K562 (cell line): ENCODE measurements around the gene TMED10. TPM values are rescaled to one million over a fixed set of nuclear protein-coding genes. Genes with fewer than 3 reads are reported as not detected.

Experiments used
- BRF1 ChIP-seq: IDR thresholded peaks from 3 replicates; pipeline ENCODE4 v1.6.1; 2011; ENCODE audit warnings: borderline replicate concordance, mild to moderate bottlenecking; ENCODE audit not compliant: insufficient read length; ENCODE audit errors: extremely low read depth
- CHD7 ChIP-seq: fragments of 200-600 bp; sonication (generic); IDR thresholded peaks from one replicate; pipeline ENCODE4 v1.6.1; 2012; ENCODE audit warnings: mild to moderate bottlenecking, low read depth, low read length, inconsistent platforms
- HDAC2 ChIP-seq: fragments of 450-650 bp; IDR thresholded peaks from 2 replicates; pipeline ENCODE4 v1.6.1; 2016; ENCODE audit warnings: mild to moderate bottlenecking
- JUND ChIP-seq, 2 experiments: IDR thresholded peaks; 2 replicates in 1 of 2; 3 replicates in 1 of 2; pipeline ENCODE4 v1.6.1; 2011; ENCODE audit warnings: borderline replicate concordance in 2 of 2, low read depth in 2 of 2, low read length in 2 of 2, improper control_type of control experiment in 1 of 2, missing biosample characterization in 1 of 2, missing genetic modification characterization in 1 of 2, missing genetic modification reagents in 1 of 2
- TARDBP ChIP-seq: fragments of 450-650 bp; IDR thresholded peaks from 2 replicates; pipeline ENCODE4 v1.6.1; 2016
- polyA plus RNA-seq, 8 experiments: library from polyadenylated mRNA; depleted of rRNA in 4 of 8; stranded (reverse) in 5 of 8; unstranded in 3 of 8; fragments of >200 nt; fragmentation: Nextera tagmentation in 2 of 8; fragmentation: Illumina TruSeq in 1 of 8; extraction: Ambion mirVana in 2 of 8; extraction: Trizol in 1 of 8; gene quantifications; 2 replicates each; pipeline versions ENCODE4 v1.2.1 to v1.2.3, GENCODE V29; 2011 to 2014; ENCODE audit warnings: inconsistent platforms in 1 of 8, missing spikeins in 1 of 8
- total RNA-seq, 7 experiments: library from RNA; depleted of rRNA in 6 of 7; stranded (reverse); fragments of >200 nt in 6 of 7; fragmentation: Illumina TruSeq in 2 of 7; extraction: Trizol in 2 of 7; gene quantifications; 2 replicates each; pipeline versions ENCODE4 v1.2.1 to v1.2.3, GENCODE V29; 2011 to 2021; ENCODE audit warnings: low replicate concordance in 1 of 7
- TF ChIP-seq, protein P1 (sequence below): fragments of 250-450 bp; sonication (Bioruptor Pico); IDR thresholded peaks from 2 replicates; pipeline ENCODE4 v1.4.0; 2020
- TF ChIP-seq, protein P2 (sequence below), 2 experiments: fragments of 450-650 bp; IDR thresholded peaks; 2 replicates each; pipeline ENCODE4 v1.6.1; 2016

TMED10 gene
- total and polyA plus RNA-seq, 9 of the 15 experiments (the other 6 are each of a cell fraction or from before 2014, with no cell fraction given), result 62.2 to 233 (median 124) TPM

GRCh38 chr14:75126679-75127473 lies 49.5 kb downstream of the TMED10 start, which contains the start of gene NEK9 (continued):
- TF ChIP-seq, protein P1, sequence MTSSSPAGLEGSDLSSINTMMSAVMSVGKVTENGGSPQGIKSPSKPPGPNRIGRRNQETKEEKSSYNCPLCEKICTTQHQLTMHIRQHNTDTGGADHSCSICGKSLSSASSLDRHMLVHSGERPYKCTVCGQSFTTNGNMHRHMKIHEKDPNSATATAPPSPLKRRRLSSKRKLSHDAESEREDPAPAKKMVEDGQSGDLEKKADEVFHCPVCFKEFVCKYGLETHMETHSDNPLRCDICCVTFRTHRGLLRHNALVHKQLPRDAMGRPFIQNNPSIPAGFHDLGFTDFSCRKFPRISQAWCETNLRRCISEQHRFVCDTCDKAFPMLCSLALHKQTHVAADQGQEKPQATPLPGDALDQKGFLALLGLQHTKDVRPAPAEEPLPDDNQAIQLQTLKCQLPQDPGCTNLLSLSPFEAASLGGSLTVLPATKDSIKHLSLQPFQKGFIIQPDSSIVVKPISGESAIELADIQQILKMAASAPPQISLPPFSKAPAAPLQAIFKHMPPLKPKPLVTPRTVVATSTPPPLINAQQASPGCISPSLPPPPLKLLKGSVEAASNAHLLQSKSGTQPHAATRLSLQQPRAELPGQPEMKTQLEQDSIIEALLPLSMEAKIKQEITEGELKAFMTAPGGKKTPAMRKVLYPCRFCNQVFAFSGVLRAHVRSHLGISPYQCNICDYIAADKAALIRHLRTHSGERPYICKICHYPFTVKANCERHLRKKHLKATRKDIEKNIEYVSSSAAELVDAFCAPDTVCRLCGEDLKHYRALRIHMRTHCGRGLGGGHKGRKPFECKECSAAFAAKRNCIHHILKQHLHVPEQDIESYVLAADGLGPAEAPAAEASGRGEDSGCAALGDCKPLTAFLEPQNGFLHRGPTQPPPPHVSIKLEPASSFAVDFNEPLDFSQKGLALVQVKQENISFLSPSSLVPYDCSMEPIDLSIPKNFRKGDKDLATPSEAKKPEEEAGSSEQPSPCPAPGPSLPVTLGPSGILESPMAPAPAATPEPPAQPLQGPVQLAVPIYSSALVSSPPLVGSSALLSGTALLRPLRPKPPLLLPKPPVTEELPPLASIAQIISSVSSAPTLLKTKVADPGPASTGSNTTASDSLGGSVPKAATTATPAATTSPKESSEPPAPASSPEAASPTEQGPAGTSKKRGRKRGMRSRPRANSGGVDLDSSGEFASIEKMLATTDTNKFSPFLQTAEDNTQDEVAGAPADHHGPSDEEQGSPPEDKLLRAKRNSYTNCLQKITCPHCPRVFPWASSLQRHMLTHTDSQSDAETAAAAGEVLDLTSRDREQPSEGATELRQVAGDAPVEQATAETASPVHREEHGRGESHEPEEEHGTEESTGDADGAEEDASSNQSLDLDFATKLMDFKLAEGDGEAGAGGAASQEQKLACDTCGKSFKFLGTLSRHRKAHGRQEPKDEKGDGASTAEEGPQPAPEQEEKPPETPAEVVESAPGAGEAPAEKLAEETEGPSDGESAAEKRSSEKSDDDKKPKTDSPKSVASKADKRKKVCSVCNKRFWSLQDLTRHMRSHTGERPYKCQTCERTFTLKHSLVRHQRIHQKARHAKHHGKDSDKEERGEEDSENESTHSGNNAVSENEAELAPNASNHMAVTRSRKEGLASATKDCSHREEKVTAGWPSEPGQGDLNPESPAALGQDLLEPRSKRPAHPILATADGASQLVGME (CRISPR knock-in tag), result peak; percentile 70; the same call in 1 of the 2 replicates
- no peak for TF ChIP-seq HDAC2
- TF ChIP-seq, protein P2, sequence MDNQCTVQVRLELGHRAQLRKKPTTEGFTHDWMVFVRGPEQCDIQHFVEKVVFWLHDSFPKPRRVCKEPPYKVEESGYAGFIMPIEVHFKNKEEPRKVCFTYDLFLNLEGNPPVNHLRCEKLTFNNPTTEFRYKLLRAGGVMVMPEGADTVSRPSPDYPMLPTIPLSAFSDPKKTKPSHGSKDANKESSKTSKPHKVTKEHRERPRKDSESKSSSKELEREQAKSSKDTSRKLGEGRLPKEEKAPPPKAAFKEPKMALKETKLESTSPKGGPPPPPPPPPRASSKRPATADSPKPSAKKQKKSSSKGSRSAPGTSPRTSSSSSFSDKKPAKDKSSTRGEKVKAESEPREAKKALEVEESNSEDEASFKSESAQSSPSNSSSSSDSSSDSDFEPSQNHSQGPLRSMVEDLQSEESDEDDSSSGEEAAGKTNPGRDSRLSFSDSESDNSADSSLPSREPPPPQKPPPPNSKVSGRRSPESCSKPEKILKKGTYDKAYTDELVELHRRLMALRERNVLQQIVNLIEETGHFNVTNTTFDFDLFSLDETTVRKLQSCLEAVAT (IDR thresholded peaks at IDR 0.05), result peak in 1 of 2 experiments; percentile 27; a peak in 1 of 4 replicates
- no peak for TF ChIP-seq CHD7
- no peak for TF ChIP-seq TARDBP
- TF ChIP-seq JUND (IDR thresholded peaks at IDR 0.05; ENCODE audit: borderline replicate concordance, low read depth, low read length), result peak; percentile 29; the same call in 1 of the 2 replicates
- TF ChIP-seq JUND (tag; IDR thresholded peaks at IDR 0.05; ENCODE audit: borderline replicate concordance, low read depth, low read length), result no peak; the same call in 2 of the 3 replicates
- TF ChIP-seq BRF1, result no peak
